Measurements from ENCODE around the gene COQ5. TPM values are rescaled to one million over a fixed set of nuclear protein-coding genes. Genes with fewer than 3 reads are reported as not detected.
"Not testable (repeated sequence)": the region's sequence is repeated elsewhere in the genome, so short reads cannot be mapped to it uniquely, and the experiment has no call there.

Gene COQ5
- total RNA-seq, 1 experiment from 2014 or later: 41.2 TPM

DNA sequence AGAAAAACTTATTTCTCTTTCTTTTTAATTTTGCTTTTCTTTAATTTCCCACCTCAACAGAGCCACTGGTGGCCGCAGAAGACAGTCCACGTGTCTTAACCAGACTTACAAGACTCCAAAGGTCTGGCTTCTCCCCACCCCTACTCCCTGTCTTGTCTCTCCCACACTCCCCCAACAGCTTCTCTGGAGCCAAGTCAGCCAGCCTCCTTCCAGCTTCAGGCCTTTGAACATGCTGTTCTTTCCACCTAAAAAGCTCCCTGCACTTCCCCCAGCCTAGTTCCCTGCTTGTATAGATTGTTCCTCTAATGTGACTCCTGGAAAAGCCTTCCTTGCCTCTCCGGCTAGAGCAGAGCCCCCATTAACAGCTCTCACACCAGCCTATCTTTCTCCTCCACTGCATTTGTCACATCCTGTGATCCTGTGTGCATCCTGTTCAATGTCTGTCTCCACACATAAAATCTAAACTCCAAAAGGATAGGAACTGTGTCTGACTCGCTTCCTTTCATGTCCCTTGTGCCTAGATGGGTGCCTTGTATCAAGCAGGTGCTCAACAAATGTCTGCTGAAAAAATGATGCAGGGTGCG is 40.8 kb downstream of the COQ5 start:
- no peak for TF ChIP-seq EZH2phosphoT487 (IDR thresholded peaks at IDR 0.05; ENCODE audit: borderline replicate concordance, low read length)
- TF ChIP-seq, protein P1, sequence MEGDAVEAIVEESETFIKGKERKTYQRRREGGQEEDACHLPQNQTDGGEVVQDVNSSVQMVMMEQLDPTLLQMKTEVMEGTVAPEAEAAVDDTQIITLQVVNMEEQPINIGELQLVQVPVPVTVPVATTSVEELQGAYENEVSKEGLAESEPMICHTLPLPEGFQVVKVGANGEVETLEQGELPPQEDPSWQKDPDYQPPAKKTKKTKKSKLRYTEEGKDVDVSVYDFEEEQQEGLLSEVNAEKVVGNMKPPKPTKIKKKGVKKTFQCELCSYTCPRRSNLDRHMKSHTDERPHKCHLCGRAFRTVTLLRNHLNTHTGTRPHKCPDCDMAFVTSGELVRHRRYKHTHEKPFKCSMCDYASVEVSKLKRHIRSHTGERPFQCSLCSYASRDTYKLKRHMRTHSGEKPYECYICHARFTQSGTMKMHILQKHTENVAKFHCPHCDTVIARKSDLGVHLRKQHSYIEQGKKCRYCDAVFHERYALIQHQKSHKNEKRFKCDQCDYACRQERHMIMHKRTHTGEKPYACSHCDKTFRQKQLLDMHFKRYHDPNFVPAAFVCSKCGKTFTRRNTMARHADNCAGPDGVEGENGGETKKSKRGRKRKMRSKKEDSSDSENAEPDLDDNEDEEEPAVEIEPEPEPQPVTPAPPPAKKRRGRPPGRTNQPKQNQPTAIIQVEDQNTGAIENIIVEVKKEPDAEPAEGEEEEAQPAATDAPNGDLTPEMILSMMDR (conservative IDR thresholded peaks at IDR 0.05; ENCODE audit: low read depth, low read length): no peak
- TF ChIP-seq EZH2 (IDR thresholded peaks at IDR 0.05; ENCODE audit: low read length, unreplicated experiment): no peak
- Histone ChIP-seq H3K9me3 (ENCODE audit: low read length) (no peaks in the 10 kb centered on the region), H3K27me3 (ENCODE audit: low read length) (no peaks in the 10 kb centered on the region), H3K9ac (ENCODE audit: low read length) (no peak overlapping the region), H3K27ac (ENCODE audit: low read length) (no peak overlapping the region), H3K79me2 (ENCODE audit: low read length) (no peaks in the 10 kb centered on the region), H3K9me2 (replicated peaks; ENCODE audit: low read length) (no peaks in the 10 kb centered on the region), H4K20me1 (ENCODE audit: low read length) (no peaks in the 10 kb centered on the region), H3K4me1 (ENCODE audit: insufficient read depth, low read length) (peaks cover 13% of the 10 kb centered on the region), H3K36me3 (ENCODE audit: low read depth, low read length) (no peaks in the 10 kb centered on the region), H3K4me3 (ENCODE audit: low read length) (no peak overlapping the region), H3F3A (ENCODE audit: low read length, unreplicated experiment) (no peaks in the 10 kb centered on the region), H3K4me2 (ENCODE audit: low read length) (no peak overlapping the region), H2AFZ (ENCODE audit: low read length) (no peak overlapping the region)
- intact Hi-C loops (cut with micrococcal nuclease): no loop called here
- POLR2A ChIA-PET (ENCODE audit: unreplicated experiment): no interaction called here
- no peak for ATAC-seq
- no peak for DNase-seq
- BruUV-seq (replicated peaks): no TSS peak
- CTCF ChIA-PET: interaction anchor here (0.8 kb wide), 1 partner anchor 18 kb away, joined by 4 read pairs; no protein-coding TSS in a partner anchor

- H2AFZ ChIP-seq (ENCODE audit: low read length); BruUV-seq (replicated peaks); H3K36me3 ChIP-seq (ENCODE audit: low read depth, low read length); intact Hi-C loops (cut with micrococcal nuclease); H3F3A ChIP-seq (ENCODE audit: low read length, unreplicated experiment); H3K27ac ChIP-seq (ENCODE audit: low read length); POLR2A ChIA-PET (ENCODE audit: unreplicated experiment); CTCF ChIA-PET; H4K20me1 ChIP-seq (ENCODE audit: low read length); H3K27me3 ChIP-seq (ENCODE audit: low read length); DNase-seq; H3K9ac ChIP-seq (ENCODE audit: low read length); H3K9me2 ChIP-seq (replicated peaks; ENCODE audit: low read length); H3K79me2 ChIP-seq (ENCODE audit: low read length); H3K9me3 ChIP-seq (ENCODE audit: low read length); ATAC-seq; H3K4me2 ChIP-seq (ENCODE audit: low read length); H3K4me3 ChIP-seq (ENCODE audit: low read length): not testable (repeated sequence)
- H3K4me1 ChIP-seq (ENCODE audit: insufficient read depth, low read length): peaks cover 13% of the 10 kb centered on the region
Observed at GRCh38 chr12:120487552-120487951, 41.4 kb downstream of the COQ5 start.

- Histone ChIP-seq H3F3A (ENCODE audit: low read length, unreplicated experiment) (no peaks in the 10 kb centered on the region), H3K9me3 (ENCODE audit: low read length) (no peaks in the 10 kb centered on the region), H3K9ac (ENCODE audit: low read length) (no peak overlapping the region), H3K27me3 (ENCODE audit: low read length) (no peaks in the 10 kb centered on the region), H3K4me1 (ENCODE audit: insufficient read depth, low read length) (peaks cover 16% of the 10 kb centered on the region), H3K27ac (ENCODE audit: low read length) (no peak overlapping the region), H3K4me2 (ENCODE audit: low read length) (no peak overlapping the region), H3K4me3 (ENCODE audit: low read length) (no peak overlapping the region), H2AFZ (ENCODE audit: low read length) (no peak overlapping the region), H3K9me2 (replicated peaks; ENCODE audit: low read length) (no peaks in the 10 kb centered on the region), H3K79me2 (ENCODE audit: low read length) (no peaks in the 10 kb centered on the region), H4K20me1 (ENCODE audit: low read length) (no peaks in the 10 kb centered on the region), H3K36me3 (ENCODE audit: low read depth, low read length) (no peaks in the 10 kb centered on the region)
- DNase-seq (no peak), ATAC-seq (no peak)
- TF ChIP-seq EZH2 (IDR thresholded peaks at IDR 0.05; ENCODE audit: low read length, unreplicated experiment): no peak
- TF ChIP-seq EZH2phosphoT487 (IDR thresholded peaks at IDR 0.05; ENCODE audit: borderline replicate concordance, low read length): no peak
- TF ChIP-seq, protein P1 (conservative IDR thresholded peaks at IDR 0.05; ENCODE audit: low read depth, low read length): no peak
- no TSS peak for BruUV-seq (replicated peaks)
- intact Hi-C loops (cut with micrococcal nuclease): no loop called here
- CTCF ChIA-PET: no interaction called here
- POLR2A ChIA-PET (ENCODE audit: unreplicated experiment): no interaction called here
Observed at GRCh38 chr12:120485961-120486881, 42.7 kb downstream of the COQ5 start.

Data from PC-3 (cell line).